Naive thymus-derived CD4-positive, alpha-beta T cell (primary cell): Measurements from ENCODE around the gene PCDHGB5. TPM values are rescaled to one million over a fixed set of nuclear protein-coding genes. Genes with fewer than 3 reads are reported as not detected.
A peak's percentile ranks its signal among the peaks of the same experiment; 100 is the strongest.
"Not testable (repeated sequence)": the region's sequence is repeated elsewhere in the genome, so short reads cannot be mapped to it uniquely, and the experiment has no call there.

Experiments used
- ATAC-seq: fragments of 150-1000 bp; cut with Tn5 transposase; 2 replicates; pipeline ENCODE4 v1.10.0; 2021; ENCODE audit warnings: mild to moderate bottlenecking, moderate library complexity
- CTCF ChIA-PET: fragments of 350-600 bp; sonication (Branson Sonifier 250); formaldehyde crosslinking; loops from one replicate; lab custom pipeline; 2021; ENCODE audit warnings: antibody characterized with exemption; lab: Charles Lee
- POLR2A ChIA-PET: fragments of 350-600 bp; sonication (Branson Sonifier 250); formaldehyde crosslinking; loops from one replicate; lab custom pipeline; 2021; ENCODE audit warnings: antibody characterized with exemption, inconsistent platforms; lab: Charles Lee
- DNase-seq, 9 donors: peaks; one replicate each; pipeline versions ENCODE4 v3.0.0 to v3.0.0-alpha.2; 2020 to 2022; ENCODE audit warnings: mixed read lengths in 1 of 9
- H3K27ac ChIP-seq: one replicate; pipeline ENCODE4 v1.7.0; 2013; ENCODE audit warnings: mild to moderate bottlenecking, low read depth, low read length, moderate library complexity
- H3K27me3 ChIP-seq, 2 donors: one replicate each; pipeline ENCODE4 v1.7.0; 2013; ENCODE audit warnings: low read length in 2 of 2, mild to moderate bottlenecking in 2 of 2, moderate library complexity in 2 of 2; ENCODE audit not compliant: control insufficient read depth in 2 of 2, insufficient read depth in 2 of 2
- H3K36me3 ChIP-seq, 3 experiments: 1 replicate in 2 of 3; 2 replicates in 1 of 3; pipeline ENCODE4 v1.7.0; 2013; ENCODE audit warnings: low read length in 3 of 3, mild to moderate bottlenecking in 3 of 3, moderate library complexity in 1 of 3; ENCODE audit not compliant: insufficient read depth in 3 of 3, control insufficient read depth in 2 of 3
- H3K4me1 ChIP-seq, 2 donors: one replicate each; pipeline ENCODE4 v1.7.0; 2013; ENCODE audit warnings: low read length in 2 of 2, mild to moderate bottlenecking in 2 of 2, moderate library complexity in 1 of 2; ENCODE audit not compliant: control insufficient read depth in 2 of 2, insufficient read depth in 2 of 2
- H3K4me3 ChIP-seq: 2 replicates; pipeline ENCODE4 v1.7.0; 2013; ENCODE audit warnings: mild to moderate bottlenecking, low read length
- H3K9me3 ChIP-seq, 3 experiments: 1 replicate in 2 of 3; 2 replicates in 1 of 3; pipeline ENCODE4 v1.7.0; 2013; ENCODE audit warnings: low read length in 3 of 3; ENCODE audit not compliant: control insufficient read depth in 2 of 3
- H3K27ac Mint-ChIP-seq, 9 donors: one replicate each; pipeline ENCODE4 v1.8.0; 2020 to 2022; ENCODE audit warnings: mixed read lengths in 9 of 9, mild to moderate bottlenecking in 8 of 9, moderate library complexity in 5 of 9, inconsistent platforms in 2 of 9
- H3K27me3 Mint-ChIP-seq, 5 donors: one replicate each; pipeline ENCODE4 v1.8.0; 2021 to 2022; ENCODE audit warnings: mixed read lengths in 5 of 5, mild to moderate bottlenecking in 1 of 5
- H3K36me3 Mint-ChIP-seq, 5 donors: one replicate each; pipeline ENCODE4 v1.8.0; 2020 to 2022; ENCODE audit warnings: mixed read lengths in 5 of 5, mild to moderate bottlenecking in 3 of 5, inconsistent platforms in 1 of 5
- H3K4me1 Mint-ChIP-seq, 7 donors: one replicate each; pipeline ENCODE4 v1.8.0; 2020 to 2022; ENCODE audit warnings: mixed read lengths in 7 of 7, mild to moderate bottlenecking in 3 of 7, inconsistent platforms in 1 of 7
- H3K4me3 Mint-ChIP-seq, 10 donors: one replicate each; pipeline ENCODE4 v1.8.0; 2020 to 2022; ENCODE audit warnings: mild to moderate bottlenecking in 10 of 10, mixed read lengths in 10 of 10, moderate library complexity in 6 of 10, inconsistent platforms in 2 of 10
- H3K9me3 Mint-ChIP-seq, 11 donors: one replicate each; pipeline ENCODE4 v1.8.0; 2020 to 2022; ENCODE audit warnings: mixed read lengths in 11 of 11, mild to moderate bottlenecking in 4 of 11, inconsistent platforms in 1 of 11, moderate library complexity in 1 of 11
- intact Hi-C, 2 donors: fragments of 100-400 bp; cut with micrococcal nuclease; formaldehyde crosslinking; loops; one replicate each; pipeline ENCODE4 v1.15.1; 2023
- polyA plus RNA-seq, 2 donors: library from polyadenylated mRNA; unstranded; fragments of 300-500 nt; fragmentation: Illumina TruSeq; gene quantifications; one replicate each; pipeline ENCODE4 v1.2.3, GENCODE V29; 2021
- total RNA-seq, 6 experiments: library from RNA in 5 of 6; stranded (reverse) in 5 of 6; gene quantifications; 1 replicate in 5 of 6; 2 replicates in 1 of 6; pipeline ENCODE4 v1.2.3 and lab custom pipeline; 2021 to 2026

PCDHGB5 gene
- total and polyA plus RNA-seq, 7 experiments from 2014 or later, result 0.09 to 0.49 (median 0.42) TPM

GRCh38 chr5:141432726-141433125 is 35.0 kb downstream of the PCDHGB5 start:
- POLR2A ChIA-PET, H3K36me3 ChIP-seq, H3K4me1 ChIP-seq, intact Hi-C loops, H3K4me3 ChIP-seq, CTCF ChIA-PET, DNase-seq, ATAC-seq, H3K27ac ChIP-seq: not testable (repeated sequence)
- peaks cover 7 to 12% (median 9%) of the 10 kb centered on the region in 7 donors for H3K4me1 Mint-ChIP-seq
- H3K27me3 Mint-ChIP-seq, result peaks cover 28 to 73% (median 72%) of the 10 kb centered on the region in 5 donors
- peaks cover 4 to 66% (median 43%) of the 10 kb centered on the region in 11 donors for H3K9me3 Mint-ChIP-seq
- peaks cover 7 to 19% of the 10 kb centered on the region in 2 donors for H3K27me3 ChIP-seq
- H3K4me3 Mint-ChIP-seq, result peak overlapping the region in 2 of 10 donors; percentile 27 to 52
- peak overlapping the region in 1 of 9 donors; percentile 46 for H3K27ac Mint-ChIP-seq
- H3K36me3 Mint-ChIP-seq, result peaks cover 6 to 33% (median 20%) of the 10 kb centered on the region in 5 donors
- peaks cover 0 to 32% (median 5%) of the 10 kb centered on the region in 3 experiments for H3K9me3 ChIP-seq

- intact Hi-C loops, result no loop called here
- no peaks in the 10 kb centered on the region for H3K36me3 ChIP-seq
- Mint-ChIP-seq H3K9me3 (peaks cover 4 to 58% (median 39%) of the 10 kb centered on the region in 11 donors), H3K4me1 (peaks cover 7 to 12% (median 9%) of the 10 kb centered on the region in 7 donors), H3K27me3 (peaks cover 28 to 66% (median 63%) of the 10 kb centered on the region in 5 donors), H3K36me3 (peaks cover 3 to 29% (median 13%) of the 10 kb centered on the region in 5 donors), H3K4me3 (no peak overlapping the region), H3K27ac (no peak overlapping the region)
- no peak overlapping the region for H3K27ac ChIP-seq
- ChIA-PET CTCF (no interaction called here), POLR2A (interaction anchor here (0.7 kb wide), 1 partner anchor 357 kb away, joined by 3 read pairs; no protein-coding TSS in a partner anchor)
- ATAC-seq, result no peak
- H3K9me3 ChIP-seq, result peaks cover 0 to 27% (median 5%) of the 10 kb centered on the region in 3 experiments
- no peak overlapping the region for H3K4me3 ChIP-seq
- peaks cover 7 to 19% of the 10 kb centered on the region in 2 donors for H3K27me3 ChIP-seq
- no peaks in the 10 kb centered on the region for H3K4me1 ChIP-seq
- no peak for DNase-seq
Observed at GRCh38 chr5:141434006-141434405, 36.3 kb downstream of the PCDHGB5 start.

GRCh38 chr5:141437221-141437620 is 39.5 kb downstream of the PCDHGB5 start:
- Mint-ChIP-seq H3K27ac (no peak overlapping the region), H3K4me1 (peaks cover 0 to 2% (median 0%) of the 10 kb centered on the region in 7 donors), H3K9me3 (peaks cover 0 to 48% (median 25%) of the 10 kb centered on the region in 11 donors), H3K36me3 (peaks cover 0 to 10% (median 3%) of the 10 kb centered on the region in 5 donors), H3K27me3 (peaks cover 8 to 62% (median 48%) of the 10 kb centered on the region in 5 donors), H3K4me3 (no peak overlapping the region)
- intact Hi-C loops, result no loop called here
- no peak overlapping the region for H3K27ac ChIP-seq
- H3K27me3 ChIP-seq, result peaks cover 0 to 11% of the 10 kb centered on the region in 2 donors
- no peaks in the 10 kb centered on the region for H3K4me1 ChIP-seq
- POLR2A ChIA-PET, result no interaction called here
- CTCF ChIA-PET, result no interaction called here
- no peaks in the 10 kb centered on the region for H3K36me3 ChIP-seq
- no peak overlapping the region for H3K4me3 ChIP-seq
- DNase-seq (no peak), ATAC-seq (no peak)
- peaks cover 0 to 12% (median 0%) of the 10 kb centered on the region in 3 experiments for H3K9me3 ChIP-seq

- Histone ChIP-seq H3K9me3 (peaks cover 0 to 4% (median 0%) of the 10 kb centered on the region in 3 experiments), H3K4me1 (no peaks in the 10 kb centered on the region), H3K27me3 (peaks cover 0 to 11% of the 10 kb centered on the region in 2 donors), H3K4me3 (no peak overlapping the region), H3K27ac (no peak overlapping the region), H3K36me3 (no peaks in the 10 kb centered on the region)
- Mint-ChIP-seq H3K27ac (no peak overlapping the region), H3K27me3 (peaks cover 2 to 50% (median 38%) of the 10 kb centered on the region in 5 donors), H3K4me1 (no peaks in the 10 kb centered on the region), H3K4me3 (no peak overlapping the region), H3K9me3 (peaks cover 0 to 36% (median 9%) of the 10 kb centered on the region in 11 donors), H3K36me3 (no peaks in the 10 kb centered on the region)
- no peak for DNase-seq
- CTCF ChIA-PET, result no interaction called here
- ATAC-seq, result no peak
- POLR2A ChIA-PET, result no interaction called here
- intact Hi-C loops, result no loop called here
Observed at GRCh38 chr5:141439411-141440141, 41.8 kb downstream of the PCDHGB5 start.

- POLR2A ChIA-PET, result no interaction called here
- intact Hi-C loops, result no loop called here
- Mint-ChIP-seq H3K4me1 (no peaks in the 10 kb centered on the region), H3K27me3 (peaks cover under 1 to 48% (median 34%) of the 10 kb centered on the region in 5 donors), H3K4me3 (no peak overlapping the region), H3K36me3 (no peaks in the 10 kb centered on the region), H3K9me3 (peaks cover 0 to 29% (median 9%) of the 10 kb centered on the region in 11 donors), H3K27ac (no peak overlapping the region)
- Histone ChIP-seq H3K36me3 (no peaks in the 10 kb centered on the region), H3K4me1 (no peaks in the 10 kb centered on the region), H3K27me3 (peaks cover 0 to 7% of the 10 kb centered on the region in 2 donors), H3K9me3 (peaks cover 0 to 4% (median 0%) of the 10 kb centered on the region in 3 experiments), H3K4me3 (no peak overlapping the region), H3K27ac (no peak overlapping the region)
- DNase-seq (no peak), ATAC-seq (no peak)
- CTCF ChIA-PET, result no interaction called here
Observed at GRCh38 chr5:141440341-141440740, 42.6 kb downstream of the PCDHGB5 start.

GRCh38 chr5:141441571-141442170 is 43.9 kb downstream of the PCDHGB5 start:
- H3K9me3 Mint-ChIP-seq, result peaks cover 0 to 24% (median 7%) of the 10 kb centered on the region in 11 donors
- ChIA-PET POLR2A (no interaction called here), CTCF (no interaction called here)
- Histone ChIP-seq H3K4me1 (no peaks in the 10 kb centered on the region), H3K27ac (no peak overlapping the region), H3K4me3 (no peak overlapping the region), H3K27me3 (peaks cover 0 to 6% of the 10 kb centered on the region in 2 donors), H3K36me3 (no peaks in the 10 kb centered on the region), H3K9me3 (peaks cover 0 to 4% (median 0%) of the 10 kb centered on the region in 3 experiments)
- H3K36me3 Mint-ChIP-seq, result no peaks in the 10 kb centered on the region
- no peaks in the 10 kb centered on the region for H3K4me1 Mint-ChIP-seq
- no peak for DNase-seq
- H3K27ac Mint-ChIP-seq, result no peak overlapping the region
- intact Hi-C loops, result no loop called here
- no peak for ATAC-seq
- peaks cover 0 to 43% (median 33%) of the 10 kb centered on the region in 5 donors for H3K27me3 Mint-ChIP-seq
- H3K4me3 Mint-ChIP-seq, result no peak overlapping the region
